GM18858 (cell line): ENCODE data around the gene LDAH.

ENCODE experiments used
- ATAC-seq: cut with Tn5 transposase; IDR thresholded peaks from one replicate; pipeline ENCODE4 v1.9.1; 2021; ENCODE audit not compliant: unreplicated experiment

Gene LDAH

GRCh38 chr2:20687260-20687832 lies 135.6 kb downstream of the LDAH start:
- no peak for ATAC-seq

- no peak for ATAC-seq
These were observed 138.3 kb downstream of the LDAH start for GRCh38 chr2:20684581-20685063.

- no peak for ATAC-seq
These were observed 140.6 kb downstream of the LDAH start for GRCh38 chr2:20682167-20682920.

- ATAC-seq, result no peak
These were observed 142.0 kb downstream of the LDAH start for GRCh38 chr2:20680744-20681375.

GRCh38 chr2:20678780-20679179 lies 144.1 kb downstream of the LDAH start:
- no peak for ATAC-seq

- ATAC-seq, result no peak
These were observed 144.9 kb downstream of the LDAH start for GRCh38 chr2:20678086-20678395.

GRCh38 chr2:20677301-20678085 lies 145.4 kb downstream of the LDAH start:
- peak; percentile 21 for ATAC-seq

GRCh38 chr2:20676353-20677215 lies 146.3 kb downstream of the LDAH start:
- peak; percentile 56 for ATAC-seq

- ATAC-seq, result peak; percentile 70
These were observed 147.1 kb downstream of the LDAH start for GRCh38 chr2:20675701-20676352.

- ATAC-seq, result no peak
These were observed 147.8 kb downstream of the LDAH start for GRCh38 chr2:20674974-20675679.

- no peak for ATAC-seq
These were observed 148.5 kb downstream of the LDAH start for GRCh38 chr2:20674309-20674965.

GRCh38 chr2:20673686-20674308 lies 149.1 kb downstream of the LDAH start:
- ATAC-seq, result no peak

GRCh38 chr2:20672201-20672951 lies 150.5 kb downstream of the LDAH start:
- no peak for ATAC-seq

- ATAC-seq, result no peak
These were observed 151.2 kb downstream of the LDAH start for GRCh38 chr2:20671736-20672080.

- ATAC-seq, result no peak
These were observed 151.7 kb downstream of the LDAH start for GRCh38 chr2:20671036-20671735.

- ATAC-seq, result no peak
These were observed 152.4 kb downstream of the LDAH start for GRCh38 chr2:20670315-20671035.
